ENCODE data around the gene ABCC5.
A peak's percentile ranks its signal among the peaks of the same experiment; 100 is the strongest.

Gene ABCC5

DNA sequence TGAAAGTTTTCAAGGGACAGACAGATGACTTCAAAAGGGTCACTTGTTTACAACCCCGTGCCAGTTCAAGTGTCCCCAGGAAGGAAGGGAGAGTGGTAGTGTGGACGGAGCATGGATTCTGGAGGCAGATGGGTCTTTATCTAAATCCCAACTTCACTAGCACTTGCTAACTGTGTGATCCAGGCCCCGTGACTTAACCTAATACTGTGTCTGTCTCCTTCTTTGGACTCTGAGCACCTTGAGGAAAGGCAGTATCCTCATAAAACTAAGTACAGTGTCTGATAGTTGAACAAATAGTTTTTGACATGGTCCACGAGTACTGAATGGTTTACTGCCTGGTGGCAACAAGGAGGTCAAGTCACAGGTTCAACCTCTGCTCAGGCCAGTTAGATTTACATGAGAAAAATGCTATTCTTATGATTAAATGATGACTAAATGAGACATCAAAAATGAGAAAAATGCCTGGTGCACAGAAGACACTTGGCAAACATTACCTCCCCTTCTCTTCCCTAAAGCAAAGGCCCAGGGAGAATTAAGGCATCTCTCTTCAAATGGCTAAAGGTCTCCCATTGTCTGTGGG is 48.9 kb downstream of the ABCC5 start:
- DNase-seq: no peak

DNA sequence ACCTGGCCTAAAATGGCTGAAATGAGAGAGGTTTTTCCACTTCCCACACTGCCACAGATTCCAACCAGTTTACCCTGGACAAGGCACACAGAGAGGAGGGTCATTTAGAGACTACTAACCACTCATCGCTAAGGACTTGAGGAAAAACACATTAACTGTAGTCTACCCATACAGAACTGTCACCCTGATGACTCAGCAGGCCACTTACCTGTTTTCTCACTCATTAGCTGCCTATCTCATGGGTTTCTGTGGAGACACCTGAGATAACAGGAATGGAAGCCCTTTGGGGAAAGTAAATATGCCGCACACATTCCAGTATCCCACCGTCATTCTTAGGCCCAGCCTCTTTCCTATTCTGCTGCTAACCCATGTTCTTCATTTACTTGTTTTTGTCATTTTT is 50.0 kb downstream of the ABCC5 start:
- no peak for DNase-seq

DNA sequence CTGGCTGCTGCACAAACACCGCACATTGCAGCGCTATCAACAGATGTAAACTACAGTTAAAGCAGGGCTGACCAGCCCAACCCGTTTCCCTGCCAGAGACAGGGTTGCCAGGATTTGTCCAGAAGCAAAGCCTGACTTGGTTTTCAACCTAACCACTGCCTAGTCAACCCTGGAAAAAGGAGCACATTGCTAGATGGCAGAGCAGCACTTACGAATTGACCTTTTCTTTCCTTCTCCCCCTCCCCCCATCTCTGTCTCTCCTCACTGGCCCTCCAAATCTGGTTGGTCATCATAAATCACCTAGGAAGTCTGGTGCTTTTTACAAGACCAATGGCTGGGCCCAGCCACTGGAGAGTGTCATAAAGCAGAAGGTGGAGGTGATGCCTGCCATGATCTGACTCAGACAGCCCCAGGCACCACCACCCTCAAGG is 51.3 kb downstream of the ABCC5 start:
- no peak for DNase-seq

DNA sequence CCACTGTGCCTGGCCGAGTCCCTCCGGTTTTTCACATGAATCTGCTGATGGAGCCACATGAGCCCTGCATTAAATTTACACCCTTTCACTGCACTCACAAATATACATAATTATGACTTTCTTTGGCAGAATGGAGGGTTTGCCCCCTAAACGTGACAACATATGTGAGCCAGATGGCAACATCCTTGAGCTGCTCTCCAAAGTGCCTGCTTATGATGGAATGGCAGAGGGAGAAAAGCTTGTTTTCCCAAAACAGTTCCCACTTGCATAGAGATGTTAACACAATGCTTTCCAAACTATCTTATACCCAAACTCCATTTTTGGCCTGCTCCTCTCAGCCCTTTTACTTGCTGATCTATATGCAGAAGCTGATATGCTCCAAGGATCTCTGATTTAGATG is 54.9 kb downstream of the ABCC5 start:
- DNase-seq: no peak

DNA sequence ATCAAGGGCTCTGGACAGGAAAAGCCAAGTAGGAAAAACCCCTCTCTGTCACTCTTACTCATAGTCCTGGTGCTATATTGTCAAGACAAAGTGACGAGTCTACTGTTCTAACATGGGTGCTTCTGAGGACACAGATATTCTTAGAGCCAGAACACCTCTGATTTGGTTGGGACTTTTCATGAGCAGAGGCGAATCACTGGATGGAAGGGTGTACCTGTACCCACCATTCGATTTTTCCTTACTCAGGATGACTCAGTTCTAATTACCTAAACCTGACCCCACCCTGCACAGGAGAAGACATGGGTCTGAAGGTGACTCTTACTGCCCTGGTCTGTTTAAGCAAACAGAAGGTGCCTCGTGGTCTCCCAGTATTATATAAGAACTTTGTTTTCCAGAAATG is 58.5 kb downstream of the ABCC5 start:
- no peak for DNase-seq

DNA sequence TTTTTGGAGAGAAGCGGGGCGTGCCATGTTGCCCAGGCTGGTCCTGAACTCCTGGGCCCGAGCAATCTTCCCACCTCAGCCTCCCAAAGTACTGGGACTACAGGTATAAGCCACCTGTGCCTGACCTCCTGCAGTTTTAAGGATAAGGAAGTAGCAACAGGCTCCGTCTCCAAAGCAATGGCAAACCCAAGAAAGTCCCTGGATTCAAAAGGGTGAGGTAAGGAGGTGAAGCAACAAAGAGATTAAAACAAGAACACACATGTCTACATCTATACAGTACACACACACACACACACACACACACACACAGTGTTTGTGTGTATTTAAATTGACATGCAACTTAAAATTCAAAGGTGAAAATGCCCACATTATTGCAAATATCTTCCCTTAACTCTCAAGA is 58.9 kb downstream of the ABCC5 start:
- no peak for DNase-seq

DNA sequence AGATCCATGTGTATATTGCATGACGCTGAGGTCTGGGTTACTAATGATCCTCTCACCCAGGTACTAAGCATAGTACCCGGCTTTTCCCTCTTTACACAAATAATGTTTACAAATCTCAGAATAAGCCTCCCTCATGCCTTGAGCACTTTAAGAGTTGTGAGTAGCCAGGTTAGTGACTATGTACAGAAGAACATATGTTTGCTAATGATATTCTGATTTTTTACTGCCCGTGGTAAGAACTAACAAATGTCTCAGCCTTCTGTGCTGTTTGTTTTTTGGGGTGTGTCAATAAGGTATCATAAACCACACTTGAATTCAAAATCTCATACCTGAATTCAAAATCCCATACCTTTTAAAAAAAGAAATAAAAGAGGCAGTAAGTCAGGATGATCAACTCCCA is 59.5 kb downstream of the ABCC5 start:
- no peak for DNase-seq

DNA sequence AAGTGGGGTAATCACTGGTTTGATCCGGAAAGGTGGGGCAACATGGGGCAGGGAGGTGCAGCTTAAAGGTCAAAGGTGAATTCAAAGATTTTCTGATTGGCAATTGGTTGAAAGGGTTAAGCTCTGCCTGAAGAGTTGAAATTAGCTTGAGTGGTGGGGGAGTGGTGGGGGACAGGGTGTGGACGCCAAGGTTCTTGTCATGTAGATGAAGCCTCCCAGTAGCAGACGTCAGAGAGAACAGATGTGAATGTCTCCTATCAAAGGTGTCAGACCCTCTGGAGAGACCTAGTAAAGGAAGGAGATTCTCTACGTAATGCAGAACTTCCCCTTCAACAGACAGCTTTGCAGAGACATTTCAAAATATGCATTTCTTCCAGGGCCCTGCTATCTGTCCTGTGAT is 62.8 kb downstream of the ABCC5 start:
- no peak for DNase-seq

DNA sequence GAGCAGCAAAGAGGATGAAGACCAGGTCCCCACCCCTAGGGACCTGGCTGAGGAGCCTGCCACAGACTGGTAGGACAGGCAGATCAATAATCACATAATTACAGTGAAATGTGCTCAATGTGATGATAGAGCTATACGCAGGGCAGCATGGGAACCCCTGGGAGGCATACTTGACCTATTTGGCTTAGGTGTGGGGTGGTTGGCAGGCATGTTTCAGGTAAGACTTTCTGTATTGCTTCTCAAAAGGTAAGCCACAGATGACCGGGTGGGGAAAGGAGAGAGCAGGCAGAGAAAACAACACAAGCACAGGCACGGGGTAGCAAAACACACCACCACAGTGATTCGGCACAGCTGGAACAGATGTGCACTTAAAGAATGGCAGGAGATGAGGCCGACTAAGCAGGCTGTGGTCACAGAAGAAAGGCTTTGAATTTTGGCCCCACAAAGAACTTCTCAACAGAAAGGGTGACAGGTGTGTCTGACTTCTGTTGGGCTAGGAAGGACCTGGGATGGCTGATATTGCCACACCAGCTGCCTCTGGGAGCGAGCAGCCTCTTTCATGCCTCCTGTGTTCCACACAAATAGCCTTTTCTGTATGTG is 64.1 kb downstream of the ABCC5 start:
- no peak for DNase-seq

DNA sequence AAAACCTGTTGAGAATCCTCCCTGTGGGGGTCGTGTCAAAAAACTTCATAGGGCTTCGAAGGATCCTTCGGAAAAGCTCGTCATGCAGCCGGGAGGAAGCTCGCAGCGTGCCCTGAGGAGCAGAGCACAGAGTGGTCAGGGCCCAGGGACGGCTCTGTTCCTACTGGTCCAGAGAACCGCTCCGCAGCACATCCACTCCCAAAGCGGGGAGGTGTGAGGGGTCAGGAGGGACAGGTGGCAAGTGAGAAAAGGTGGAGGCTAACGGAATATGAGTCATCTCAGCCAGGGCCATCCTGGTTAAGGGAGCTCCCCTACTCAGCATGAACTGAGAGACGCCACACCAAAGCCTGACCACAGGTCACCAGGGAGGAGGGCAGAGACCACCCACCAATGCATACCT is 66.2 kb downstream of the ABCC5 start:
- no peak for DNase-seq

DNA sequence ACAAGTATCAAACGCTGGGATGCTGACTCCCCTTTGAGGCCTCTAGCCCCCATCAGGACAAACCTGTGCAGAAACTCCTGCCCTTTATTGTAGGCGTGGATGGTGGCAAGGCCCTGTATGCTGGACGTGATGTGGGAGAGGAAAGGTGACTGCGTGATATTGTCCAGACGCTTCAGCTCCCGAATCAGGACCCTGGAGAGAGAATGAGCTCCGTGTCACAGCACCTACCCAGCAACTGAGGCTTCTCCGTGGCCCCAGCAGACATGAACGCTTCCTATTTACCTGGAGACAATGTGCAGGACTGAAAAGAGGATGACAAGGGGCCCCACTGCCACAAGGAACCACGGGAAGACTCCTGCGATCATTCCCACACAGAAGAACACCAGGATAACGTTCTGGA is 68.0 kb downstream of the ABCC5 start:
- DNase-seq: no peak

DNA sequence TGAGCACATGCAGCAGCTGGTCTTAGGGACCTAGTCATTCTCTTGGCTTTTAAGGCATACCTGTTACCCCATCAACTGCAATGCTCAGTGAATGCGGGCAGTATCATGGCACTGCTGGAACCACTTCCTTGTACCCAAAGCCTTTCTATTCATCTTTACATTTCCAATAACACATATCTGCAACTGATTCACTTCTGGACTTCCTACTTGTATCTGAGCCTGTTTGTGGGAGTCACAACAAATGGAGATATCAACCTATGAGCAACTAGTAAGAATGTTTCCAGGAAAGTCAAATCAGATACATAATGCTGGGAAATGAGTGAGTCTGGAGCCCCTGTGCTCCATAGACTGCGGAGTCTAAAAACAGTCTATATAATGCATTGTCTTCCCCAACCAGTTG is 71.6 kb downstream of the ABCC5 start:
- DNase-seq: no peak

DNA sequence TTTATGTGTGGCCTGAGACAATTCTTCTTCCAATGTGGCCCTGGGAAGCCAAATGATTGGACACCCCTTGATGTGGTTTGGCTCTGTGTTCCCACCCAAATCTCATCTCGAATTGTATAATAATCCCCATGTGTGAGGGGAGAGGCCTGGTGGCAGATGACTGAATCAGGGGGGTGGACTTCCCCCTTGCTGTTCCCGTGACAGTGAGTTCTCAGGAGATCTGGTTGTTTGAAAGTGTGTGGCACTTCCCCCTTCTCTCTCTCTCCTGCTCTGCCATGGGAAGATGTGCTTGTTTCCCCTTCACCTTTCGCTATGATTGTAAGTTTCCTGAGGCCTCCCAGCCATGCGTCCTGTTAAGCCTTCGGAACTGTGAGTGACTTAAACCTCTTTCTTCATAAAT is 72.9 kb downstream of the ABCC5 start:
- no peak for DNase-seq

DNA sequence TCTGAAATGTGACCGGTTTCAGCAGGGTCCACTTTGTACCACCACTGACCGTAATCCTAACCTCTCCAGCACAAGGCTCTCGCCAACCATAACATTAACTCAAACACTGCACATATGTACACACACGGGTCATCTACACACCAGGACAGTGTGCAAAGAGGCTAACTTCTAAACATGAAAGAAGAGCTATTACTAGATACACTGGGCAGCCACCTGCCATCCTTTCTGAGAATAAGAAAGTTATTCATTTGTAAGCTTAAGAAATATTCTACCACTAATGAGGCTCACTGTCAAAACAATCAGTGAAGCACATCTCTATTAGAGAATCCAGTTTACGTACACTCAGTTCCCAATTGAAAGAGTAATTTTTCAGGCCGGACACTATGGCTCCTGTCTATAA is 73.9 kb downstream of the ABCC5 start:
- DNase-seq: no peak

DNA sequence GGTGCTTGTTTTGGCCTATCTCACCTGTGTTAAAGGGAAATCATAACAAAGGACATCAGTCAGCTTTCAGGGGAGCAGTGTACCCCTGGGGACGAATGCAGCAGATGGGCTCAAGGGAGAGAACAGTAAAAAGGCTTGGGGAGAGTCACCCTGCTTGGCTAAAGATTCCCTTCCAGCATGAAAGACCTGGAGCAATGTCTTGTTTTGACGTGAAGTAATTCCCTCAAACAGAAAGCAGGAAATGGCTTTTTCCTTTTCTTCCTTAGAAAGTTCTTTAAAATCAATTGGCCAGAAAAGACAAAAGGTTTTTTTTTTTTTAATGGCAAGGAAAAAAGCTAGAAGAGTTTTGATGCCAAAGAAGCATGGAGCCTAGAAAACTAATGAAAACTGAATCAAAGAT is 76.5 kb downstream of the ABCC5 start:
- DNase-seq: no peak

DNA sequence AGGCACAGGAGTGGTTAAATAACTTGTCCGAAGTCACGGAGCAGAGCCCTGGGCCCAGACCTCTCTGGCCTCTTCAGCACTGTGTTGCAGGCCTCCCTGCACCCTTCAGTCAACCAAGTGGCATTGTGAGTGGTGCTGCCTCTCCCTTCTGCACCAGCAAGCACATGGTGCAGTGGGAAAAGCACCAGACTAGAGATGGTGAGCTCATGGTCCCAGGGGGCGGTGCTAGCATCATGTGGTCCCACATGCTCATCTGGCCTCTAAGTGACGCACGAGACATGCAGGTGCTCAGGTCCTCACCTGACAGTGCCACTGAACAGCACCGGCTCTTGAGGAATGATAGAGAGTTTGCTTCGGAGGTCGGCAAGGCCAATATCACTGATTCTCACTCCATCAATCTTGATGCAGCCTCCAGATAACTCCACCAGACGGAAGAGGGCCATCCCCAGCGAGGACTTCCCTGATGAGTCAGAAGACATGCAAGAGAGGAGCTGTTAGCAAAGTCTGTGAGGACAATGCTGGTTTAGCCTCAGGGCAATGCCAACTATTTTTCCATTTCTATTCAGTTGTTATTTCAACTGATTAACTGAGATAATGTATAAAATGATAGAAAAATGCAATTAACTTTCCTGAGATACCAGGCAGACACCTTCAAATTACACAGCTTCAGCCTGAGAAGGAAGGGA is 79.9 kb downstream of the ABCC5 start:
- DNase-seq: no peak

DNA sequence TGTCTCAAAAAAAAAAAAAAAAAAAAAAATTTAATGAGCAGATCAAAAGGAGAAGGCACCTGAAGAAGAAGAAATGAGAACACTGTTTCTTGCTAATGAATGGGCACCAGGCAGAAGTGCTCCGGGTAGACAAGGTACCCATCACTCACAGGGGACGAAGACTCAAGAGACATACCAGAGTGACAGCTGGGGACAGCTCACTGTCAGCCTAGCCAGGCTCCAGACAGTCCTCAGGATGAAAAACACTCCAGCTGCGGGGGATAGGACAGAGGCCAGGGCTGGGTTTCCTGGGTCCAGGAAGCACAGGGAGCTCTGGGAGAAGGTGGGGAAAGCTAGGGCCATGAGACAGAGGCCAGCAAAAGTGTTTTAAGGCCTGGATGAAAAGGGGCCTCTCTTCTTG is 84.5 kb downstream of the ABCC5 start:
- DNase-seq: no peak

DNA sequence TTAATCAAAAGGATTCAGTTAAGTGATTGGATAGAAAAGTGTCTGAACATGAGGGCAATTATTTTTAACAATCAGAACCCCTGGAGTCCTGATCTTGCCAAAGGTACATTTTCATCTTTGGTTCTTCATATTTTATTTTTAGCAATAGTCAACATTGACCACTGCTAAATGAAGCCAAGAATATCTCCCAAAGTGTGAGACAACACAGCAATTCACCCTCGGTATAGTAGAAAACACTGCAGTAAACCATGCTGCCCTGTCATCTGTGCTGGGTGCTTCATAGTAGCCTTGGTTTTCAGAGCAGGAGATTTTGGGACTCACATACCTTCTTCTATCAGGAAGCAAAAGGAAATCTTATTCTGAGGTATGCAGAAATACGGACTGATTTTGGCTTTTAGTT is 85.8 kb downstream of the ABCC5 start:
- no peak for DNase-seq

DNA sequence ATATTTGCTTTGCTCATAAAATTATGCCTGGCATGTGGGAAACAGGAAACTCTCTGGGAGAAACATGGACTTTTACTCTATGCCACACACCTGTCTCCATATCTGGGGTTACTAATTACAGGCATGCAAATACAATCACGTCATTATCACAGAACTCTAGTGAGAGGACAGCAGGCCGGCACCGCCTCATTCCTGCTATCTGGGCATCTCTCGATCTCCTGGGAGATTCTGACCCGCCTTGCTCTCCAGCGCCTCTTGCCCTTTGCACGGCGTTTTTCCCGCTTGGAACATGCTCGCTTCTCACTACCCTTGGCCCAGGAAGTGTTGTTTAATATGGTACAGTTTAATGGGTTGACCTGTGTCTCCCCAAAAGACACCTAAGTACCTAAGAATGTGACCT is 87.6 kb downstream of the ABCC5 start:
- no peak for DNase-seq

DNA sequence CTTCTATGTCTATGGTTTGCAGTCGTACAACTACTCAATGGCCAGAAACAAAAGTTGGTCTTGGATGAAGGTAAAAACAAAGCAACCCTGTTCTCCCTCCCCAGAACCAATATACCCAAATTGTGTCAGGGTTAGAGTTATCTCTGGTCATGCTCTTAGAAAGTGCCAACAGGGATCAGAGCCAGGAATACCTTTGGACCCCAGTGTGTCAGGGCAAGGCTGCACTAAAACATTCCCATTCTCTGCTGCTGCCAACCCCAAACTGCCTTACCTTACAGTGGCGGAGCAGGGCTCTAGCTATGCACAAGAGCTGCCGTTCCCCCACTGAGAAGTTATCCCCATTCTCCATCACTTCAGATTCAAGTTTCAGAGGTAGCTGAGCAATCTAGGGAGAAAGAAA is 90.6 kb downstream of the ABCC5 start:
- DNase-seq: no peak

DNA sequence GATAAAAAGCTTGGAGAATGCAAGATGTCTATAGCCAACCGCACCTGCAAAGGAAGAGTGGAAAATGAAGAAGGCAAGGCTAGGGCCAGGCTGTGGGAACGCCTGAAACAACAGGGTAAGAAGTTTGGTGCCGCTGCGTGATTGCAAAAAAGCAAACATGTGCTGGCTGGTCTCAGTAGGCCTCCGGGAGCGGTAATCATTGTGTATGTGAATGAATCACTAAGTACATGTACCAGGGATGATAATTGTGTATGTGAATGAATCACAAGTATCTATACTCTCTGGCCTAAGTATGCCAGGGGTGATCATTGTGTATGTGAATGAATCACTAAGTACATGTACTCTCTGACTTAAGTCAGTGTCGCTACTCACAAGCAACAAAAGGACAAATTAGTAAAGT is 92.7 kb downstream of the ABCC5 start:
- DNase-seq: peak; percentile 6

DNA sequence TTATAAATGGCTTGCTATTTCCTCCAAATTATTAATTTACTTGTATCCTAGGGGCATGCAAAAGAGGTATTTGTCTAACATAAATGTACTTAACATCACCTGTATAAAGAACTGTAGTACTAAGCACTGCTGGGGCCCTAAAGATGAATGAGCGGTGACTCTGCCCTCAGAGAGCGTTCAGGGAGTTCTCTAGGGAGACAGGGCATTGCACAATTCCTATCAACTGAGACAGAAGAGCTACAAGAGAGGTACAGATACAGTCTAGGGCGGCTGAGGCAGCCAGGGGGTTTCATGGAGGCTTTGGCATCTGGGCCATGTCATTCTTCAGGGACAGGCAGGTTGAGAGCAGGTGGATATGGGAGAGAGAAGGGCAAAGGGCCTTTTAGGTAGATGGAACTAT is 93.1 kb downstream of the ABCC5 start:
- no peak for DNase-seq

DNA sequence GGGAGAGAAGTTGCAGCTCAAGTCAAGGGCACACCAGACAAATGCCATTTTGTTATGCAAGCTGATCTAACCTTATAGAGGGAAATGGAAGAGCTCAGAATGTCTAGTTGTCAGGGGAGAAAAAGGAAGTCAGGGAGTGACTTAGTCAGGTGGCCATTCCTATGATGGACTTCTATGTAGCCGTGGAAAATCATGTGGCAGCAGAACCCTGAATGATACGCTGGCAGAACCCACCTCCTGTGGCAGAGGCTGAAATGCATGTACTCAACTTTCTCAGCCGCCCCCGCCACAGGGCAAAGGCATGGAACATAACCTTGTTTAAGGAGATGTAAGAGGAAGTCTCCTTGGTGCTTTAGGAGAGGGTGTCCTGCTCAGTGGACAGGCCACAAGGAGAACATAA is 95.3 kb downstream of the ABCC5 start:
- DNase-seq: no peak

DNA sequence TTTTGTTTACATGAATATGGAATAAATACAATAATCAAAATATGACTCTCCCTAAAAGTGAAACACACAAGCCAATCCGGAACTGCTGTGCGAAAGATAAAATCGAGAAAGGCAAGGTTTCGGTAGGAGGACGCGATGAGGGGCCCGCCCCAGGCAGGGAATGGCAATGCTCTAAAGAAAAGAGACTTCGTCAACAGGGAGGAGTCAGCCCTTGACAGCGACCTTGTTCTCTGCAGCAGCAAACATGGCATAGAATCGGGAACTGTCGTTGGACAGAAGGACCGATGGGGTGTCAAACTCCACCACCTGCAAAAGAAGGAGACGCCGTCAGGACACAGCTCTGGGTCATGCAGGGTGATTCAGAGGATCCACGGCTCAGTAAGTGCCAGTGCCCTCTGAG is 96.6 kb downstream of the ABCC5 start:
- DNase-seq: no peak

DNA sequence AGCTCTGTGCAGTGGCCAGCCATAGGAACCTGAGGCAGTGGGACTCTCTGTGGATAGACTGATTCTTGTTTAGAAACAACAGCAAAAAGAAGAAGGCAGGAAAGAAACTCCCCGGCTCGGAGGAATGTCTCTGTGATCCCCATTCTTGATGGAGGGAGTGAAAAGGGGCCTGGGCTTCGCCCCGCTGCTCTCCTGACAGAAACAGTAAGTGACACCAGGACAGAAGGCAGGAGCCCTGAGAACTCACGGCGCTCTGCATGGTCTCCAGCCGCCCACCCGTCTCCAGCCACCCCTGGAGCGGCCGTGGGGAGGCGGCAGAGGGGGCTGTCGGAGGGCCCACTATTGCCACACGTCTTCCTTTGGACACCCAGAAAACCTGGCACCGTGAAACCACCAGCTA is 97.3 kb downstream of the ABCC5 start:
- DNase-seq: no peak
